Keratinocyte (primary cell): ENCODE measurements around the gene DDX50. TPM values are rescaled to one million over a fixed set of nuclear protein-coding genes. Genes with fewer than 3 reads are reported as not detected.

ENCODE experiments used
- DNase-seq: peaks from one replicate; pipeline ENCODE4 v3.0.0-alpha.2; 2011; ENCODE audit warnings: low read depth, missing footprints, low spot score
- FAIRE-seq: peaks from 2 replicates; lab custom pipeline; 2011; peaks lifted over from hg19 to GRCh38; lab: Jason Lieb, UNC
- H2AFZ ChIP-seq: 2 replicates; pipeline ENCODE4 v1.6.0; 2012; ENCODE audit warnings: low read length, control low read depth, inconsistent platforms; ENCODE audit not compliant: control insufficient read depth
- H3K27ac ChIP-seq: 2 replicates; pipeline ENCODE4 v1.5.1; 2011; ENCODE audit warnings: low read length; ENCODE audit not compliant: control insufficient read depth, insufficient read depth
- H3K27me3 ChIP-seq: 3 replicates; pipeline ENCODE4 v1.6.0; 2011; ENCODE audit warnings: low read length; ENCODE audit not compliant: control insufficient read depth, insufficient read depth; ENCODE audit errors: extremely low read depth
- H3K36me3 ChIP-seq, 2 experiments: 2 replicates in 1 of 2; 3 replicates in 1 of 2; pipeline ENCODE4 v1.5.1; 2011; ENCODE audit warnings: low read length in 2 of 2, mild to moderate bottlenecking in 1 of 2; ENCODE audit not compliant: control insufficient read depth in 2 of 2, insufficient read depth in 2 of 2; ENCODE audit errors: extremely low read depth in 1 of 2
- H3K4me1 ChIP-seq: 3 replicates; pipeline ENCODE4 v1.5.1; 2011; ENCODE audit warnings: low read length; ENCODE audit not compliant: control insufficient read depth, insufficient read depth; ENCODE audit errors: extremely low read depth
- H3K4me2 ChIP-seq: 3 replicates; pipeline ENCODE4 v1.6.0; 2011; ENCODE audit warnings: low read depth, low read length; ENCODE audit not compliant: control insufficient read depth, insufficient read depth; ENCODE audit errors: extremely low read depth
- H3K4me3 ChIP-seq, 3 experiments: fragments of 200-600 bp in 1 of 3; sonication (generic) in 1 of 3; 2 replicates in 2 of 3; 3 replicates in 1 of 3; pipeline ENCODE4 v1.5.1; 2011 to 2016; ENCODE audit warnings: low read length in 3 of 3, mild to moderate bottlenecking in 3 of 3, control low read depth in 2 of 3, inconsistent platforms in 1 of 3, low read depth in 1 of 3, mixed read lengths in 1 of 3, mixed run types in 1 of 3, moderate library complexity in 1 of 3; ENCODE audit not compliant: control insufficient read depth in 2 of 3, insufficient read depth in 2 of 3; ENCODE audit errors: extremely low read depth in 1 of 3
- H3K79me2 ChIP-seq: 2 replicates; pipeline ENCODE4 v1.6.0; 2012; ENCODE audit warnings: low read length; ENCODE audit not compliant: control insufficient read depth, insufficient read depth
- H3K9ac ChIP-seq: 3 replicates; pipeline ENCODE4 v1.6.0; 2011; ENCODE audit warnings: low read length; ENCODE audit not compliant: control insufficient read depth, insufficient read depth; ENCODE audit errors: extremely low read depth
- H3K9me1 ChIP-seq: 3 replicates; pipeline ENCODE4 v1.6.0; 2011; ENCODE audit warnings: low read length; ENCODE audit not compliant: control insufficient read depth, insufficient read depth; ENCODE audit errors: extremely low read depth
- H3K9me3 ChIP-seq: 2 replicates; pipeline ENCODE4 v1.5.1; 2012; ENCODE audit warnings: low read depth, low read length; ENCODE audit not compliant: control insufficient read depth
- H4K20me1 ChIP-seq: 3 replicates; pipeline ENCODE4 v1.6.0; 2011; ENCODE audit warnings: low read length; ENCODE audit not compliant: control insufficient read depth, insufficient read depth; ENCODE audit errors: extremely low read depth
- CTCF ChIP-seq, 3 experiments: IDR thresholded peaks in 1 of 3; conservative IDR thresholded peaks in 1 of 3; optimal IDR thresholded peaks in 1 of 3; 2 replicates in 2 of 3; 3 replicates in 1 of 3; pipeline versions ENCODE3 to v1.5.1; 2011; ENCODE audit warnings: low read length in 3 of 3, mild to moderate bottlenecking in 3 of 3, moderate library complexity in 2 of 3, control low read depth in 1 of 3, inconsistent platforms in 1 of 3; ENCODE audit not compliant: insufficient read depth in 2 of 3; ENCODE audit errors: extremely low read depth in 1 of 3
- EZH2 ChIP-seq: IDR thresholded peaks from one replicate; pipeline ENCODE4 v1.6.1; 2012; ENCODE audit warnings: inconsistent platforms, mild to moderate bottlenecking, low read length, moderate library complexity
- dilution Hi-C: fragments of 300-500 bp; cut with MboI; formaldehyde crosslinking; loops from one replicate; pipeline ENCODE4 v1.7.0; 2020; ENCODE audit warnings: low sequenced_read_pairs; ENCODE audit not compliant: extremely low pct_ligation_motif_present
- polyA plus RNA-seq, 5 experiments: library from polyadenylated mRNA; depleted of rRNA in 3 of 5; stranded (reverse) in 3 of 5; stranded (forward) in 1 of 5; unstranded in 1 of 5; fragments of >200 nt; gene quantifications; 1 replicate in 1 of 5; 2 replicates in 3 of 5; 3 replicates in 1 of 5; pipeline versions ENCODE4 v1.2.1 to v1.2.3, GENCODE V29; 2011 to 2012; ENCODE audit warnings: missing spikeins in 2 of 5, low read depth in 1 of 5, low replicate concordance in 1 of 5

Gene DDX50
- polyA plus RNA-seq, 1 donor (not counting 4 experiments of a cell fraction or from before 2014, with no cell fraction given) = 40.6 TPM

GRCh38 chr10:68878496-68878895 is 22.6 kb upstream of the DDX50 start:
- Histone ChIP-seq H3K79me2 (no peaks in the 10 kb centered on the region), H3K4me2 (no peak overlapping the region), H2AFZ (no peak overlapping the region), H3K9me3 (no peaks in the 10 kb centered on the region), H4K20me1 (no peaks in the 10 kb centered on the region), H3K27me3 (no peaks in the 10 kb centered on the region), H3K36me3 (no peaks in the 10 kb centered on the region), H3K4me3 (no peak overlapping the region), H3K4me1 (no peaks in the 10 kb centered on the region), H3K27ac (no peak overlapping the region), H3K9ac (no peak overlapping the region), H3K9me1 (no peaks in the 10 kb centered on the region)
- DNase-seq (no peak), FAIRE-seq (no peak)
- TF ChIP-seq EZH2 (no peak), CTCF (optimal IDR thresholded peaks at IDR 0.05 in 1 of 3, IDR thresholded peaks at IDR 0.05 in 1 of 3, conservative IDR thresholded peaks at IDR 0.05 in 1 of 3; ENCODE audit: extremely low read depth in 1 of 3, insufficient read depth in 2 of 3, low read length in 3 of 3) (no peak)
- dilution Hi-C loops = no loop called here

GRCh38 chr10:68879628-68880027 is 21.5 kb upstream of the DDX50 start:
- Histone ChIP-seq H4K20me1 (no peaks in the 10 kb centered on the region), H3K4me1 (no peaks in the 10 kb centered on the region), H3K9ac (no peak overlapping the region), H3K79me2 (no peaks in the 10 kb centered on the region), H2AFZ (no peak overlapping the region), H3K27me3 (no peaks in the 10 kb centered on the region), H3K36me3 (no peaks in the 10 kb centered on the region), H3K27ac (no peak overlapping the region), H3K9me3 (no peaks in the 10 kb centered on the region), H3K4me3 (no peak overlapping the region), H3K9me1 (no peaks in the 10 kb centered on the region), H3K4me2 (no peak overlapping the region)
- FAIRE-seq (no peak), DNase-seq (no peak)
- dilution Hi-C loops = no loop called here
- TF ChIP-seq CTCF (optimal IDR thresholded peaks at IDR 0.05 in 1 of 3, IDR thresholded peaks at IDR 0.05 in 1 of 3, conservative IDR thresholded peaks at IDR 0.05 in 1 of 3; ENCODE audit: extremely low read depth in 1 of 3, insufficient read depth in 2 of 3, low read length in 3 of 3) = no peak
- no peak for TF ChIP-seq EZH2
